Tibial artery (tissue), 4 donors: Measurements from ENCODE around the gene PAN2.

Experiments
- DNase-seq, 2 donors: peaks; one replicate each; pipeline ENCODE4 v3.0.0-alpha.2; 2019
- H3K27ac ChIP-seq, 2 donors: fragments of 200-600 bp; sonication (generic) in 1 of 2; 1 replicate in 1 of 2; 2 replicates in 1 of 2; pipeline ENCODE4 v1.5.1; 2018 to 2019; ENCODE audit warnings: mild to moderate bottlenecking in 1 of 2
- H3K27me3 ChIP-seq, 2 donors: fragments of 200-600 bp; sonication (generic) in 1 of 2; one replicate each; pipeline versions ENCODE4 v1.5.1 to v1.6.0; 2016 to 2019
- H3K36me3 ChIP-seq, 3 donors: fragments of 200-600 bp; sonication (generic) in 2 of 3; one replicate each; pipeline ENCODE4 v1.5.1; 2016 to 2019; ENCODE audit warnings: mild to moderate bottlenecking in 2 of 3
- H3K4me1 ChIP-seq, 4 donors: fragments of 200-600 bp; sonication (generic) in 2 of 4; 1 replicate in 3 of 4; 2 replicates in 1 of 4; pipeline ENCODE4 v1.5.1; 2016 to 2019
- H3K4me3 ChIP-seq, 2 donors: fragments of 200-600 bp; sonication (generic) in 1 of 2; 1 replicate in 1 of 2; 2 replicates in 1 of 2; pipeline ENCODE4 v1.5.1; 2018 to 2019; ENCODE audit warnings: mild to moderate bottlenecking in 2 of 2
- H3K9me3 ChIP-seq, 3 donors: fragments of 200-600 bp; sonication (generic) in 1 of 3; one replicate each; pipeline ENCODE4 v1.5.1; 2016 to 2019
- CTCF ChIP-seq, 2 experiments: fragments of 200-600 bp in 1 of 2; fragments of 450-650 bp in 1 of 2; IDR thresholded peaks; one replicate each; pipeline ENCODE4 v1.5.1; 2017 to 2019; ENCODE audit warnings: antibody characterized with exemption in 2 of 2, mild to moderate bottlenecking in 1 of 2, moderate library complexity in 1 of 2
- intact Hi-C: fragments of 100-400 bp; cut with DNase I; formaldehyde crosslinking; loops from one replicate; pipeline ENCODE4 v1.15.0; 2023; ENCODE audit warnings: low total_unique reads

The PAN2 gene

GRCh38 chr12:56333679-56334489 lies at the start of gene PAN2:
Gene PAN2, minus strand, starts transcription at chr12:56334000. Its CDS starts 906 bp downstream, at chr12:56333094.
- H3K27ac ChIP-seq: peak within 1 kb of the TSS; percentile 92 to 97
- H3K4me1 ChIP-seq: peaks cover 0 to 17% (median 10%) of the 10 kb centered on the region in 4 donors
- H3K27me3 ChIP-seq: no peaks in the 10 kb centered on the region
- H3K9me3 ChIP-seq: no peaks in the 10 kb centered on the region
- H3K4me3 ChIP-seq: peak within 1 kb of the TSS; percentile 60 to 76
- peak; percentile 46 to 53 for TF ChIP-seq CTCF (IDR thresholded peaks at IDR 0.05)
- peak; percentile 96 to 97 for DNase-seq
- intact Hi-C loops: no loop called here
- no peaks in the 10 kb centered on the region for H3K36me3 ChIP-seq

- H3K4me3 ChIP-seq: no peak overlapping the region
- TF ChIP-seq CTCF (IDR thresholded peaks at IDR 0.05): no peak
- intact Hi-C loops: no loop called here
- H3K4me1 ChIP-seq: no peaks in the 10 kb centered on the region
- H3K9me3 ChIP-seq: no peaks in the 10 kb centered on the region
- H3K27ac ChIP-seq: no peak overlapping the region
- no peaks in the 10 kb centered on the region for H3K36me3 ChIP-seq
- no peak for DNase-seq
- no peaks in the 10 kb centered on the region for H3K27me3 ChIP-seq
Observed at GRCh38 chr12:56382611-56383010, 48.8 kb upstream of the PAN2 start.

GRCh38 chr12:56377989-56378316 lies 44.2 kb upstream of the PAN2 start:
- H3K9me3 ChIP-seq: no peaks in the 10 kb centered on the region
- no peak for TF ChIP-seq CTCF (IDR thresholded peaks at IDR 0.05)
- no peak for DNase-seq
- peaks cover 0 to 3% of the 10 kb centered on the region in 2 donors for H3K27me3 ChIP-seq
- H3K36me3 ChIP-seq: no peaks in the 10 kb centered on the region
- no peak overlapping the region for H3K4me3 ChIP-seq
- no peaks in the 10 kb centered on the region for H3K4me1 ChIP-seq
- intact Hi-C loops: no loop called here
- H3K27ac ChIP-seq: no peak overlapping the region

- Histone ChIP-seq H3K4me1 (no peaks in the 10 kb centered on the region), H3K36me3 (no peaks in the 10 kb centered on the region), H3K27me3 (peaks cover 0 to 3% of the 10 kb centered on the region in 2 donors), H3K27ac (no peak overlapping the region), H3K9me3 (no peaks in the 10 kb centered on the region), H3K4me3 (no peak overlapping the region)
- intact Hi-C loops: no loop called here
- DNase-seq: no peak
- no peak for TF ChIP-seq CTCF (IDR thresholded peaks at IDR 0.05)
Observed at GRCh38 chr12:56377310-56377988, 43.6 kb upstream of the PAN2 start.

- Histone ChIP-seq H3K4me3 (no peak overlapping the region), H3K27ac (no peak overlapping the region), H3K9me3 (no peaks in the 10 kb centered on the region), H3K27me3 (peaks cover 0 to 3% of the 10 kb centered on the region in 2 donors), H3K36me3 (no peaks in the 10 kb centered on the region), H3K4me1 (no peaks in the 10 kb centered on the region)
- intact Hi-C loops: no loop called here
- TF ChIP-seq CTCF (IDR thresholded peaks at IDR 0.05): no peak
- no peak for DNase-seq
Observed at GRCh38 chr12:56375598-56376434, 42.0 kb upstream of the PAN2 start.
